ENCODE measurements around the gene C16orf87. TPM values are rescaled to one million over a fixed set of nuclear protein-coding genes. Genes with fewer than 3 reads are reported as not detected.
A peak's percentile ranks its signal among the peaks of the same experiment; 100 is the strongest.

The C16orf87 gene
- total RNA-seq, 1 donor from 2014 or later: 17.7 TPM

DNA sequence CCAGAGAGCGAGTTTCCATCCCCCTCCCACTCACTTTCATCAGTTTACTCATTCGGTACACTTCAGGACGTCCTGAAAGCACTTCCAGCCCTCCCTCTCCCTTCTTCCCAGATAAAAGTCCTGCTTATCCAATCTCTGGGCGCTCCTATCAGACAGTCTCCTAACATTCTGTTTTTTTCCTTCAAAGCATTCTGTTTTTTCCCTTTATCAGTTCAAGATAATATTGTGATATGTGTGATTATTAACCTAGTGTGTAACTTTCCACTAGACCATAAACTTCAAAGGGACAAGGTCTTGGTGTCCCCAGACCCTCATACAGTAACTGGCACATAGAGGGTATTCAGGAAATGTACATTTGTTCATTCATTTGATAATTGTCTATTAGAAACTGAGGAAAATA, 24.4 kb upstream of the C16orf87 start:
- Mint-ChIP-seq H3K36me3 (ENCODE audit: low read depth) (no peaks in the 10 kb centered on the region), H3K9me3 (ENCODE audit: low read depth) (no peaks in the 10 kb centered on the region), H3K4me3 (ENCODE audit: unreplicated experiment) (no peak overlapping the region), H3K27ac (ENCODE audit: unreplicated experiment) (no peak overlapping the region), H3K27me3 (ENCODE audit: low read depth) (no peaks in the 10 kb centered on the region), H3K4me1 (ENCODE audit: low read depth) (peaks cover 7% of the 10 kb centered on the region)
- DNase-seq (ENCODE audit: low spot score): no peak
- no peak for TF ChIP-seq CTCF (IDR thresholded peaks at IDR 0.05)

DNA sequence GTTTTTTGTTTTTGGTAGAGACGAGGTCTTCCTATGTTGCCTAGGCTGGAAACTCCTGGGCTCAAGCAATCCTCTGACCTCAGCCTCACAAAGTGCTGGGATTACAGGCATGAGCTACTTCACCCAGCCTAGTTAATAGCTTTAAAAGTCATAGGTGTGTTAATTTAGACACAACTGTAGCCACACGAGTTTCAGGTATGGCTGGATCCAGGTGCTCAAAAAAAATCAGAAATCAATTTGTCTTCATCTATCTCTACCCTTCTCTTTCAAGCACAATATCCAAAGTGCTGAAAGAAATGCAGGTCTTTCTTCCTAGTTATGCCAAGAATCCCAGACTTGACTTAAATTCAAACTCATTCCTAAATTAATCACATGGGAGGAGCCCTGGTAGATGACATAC, 23.9 kb upstream of the C16orf87 start:
- no peaks in the 10 kb centered on the region for H3K9me3 Mint-ChIP-seq (ENCODE audit: low read depth)
- H3K36me3 Mint-ChIP-seq (ENCODE audit: low read depth): no peaks in the 10 kb centered on the region
- H3K4me3 Mint-ChIP-seq (ENCODE audit: unreplicated experiment): no peak overlapping the region
- DNase-seq (ENCODE audit: low spot score): no peak
- H3K27me3 Mint-ChIP-seq (ENCODE audit: low read depth): no peaks in the 10 kb centered on the region
- peaks cover 1% of the 10 kb centered on the region for H3K4me1 Mint-ChIP-seq (ENCODE audit: low read depth)
- no peak overlapping the region for H3K27ac Mint-ChIP-seq (ENCODE audit: unreplicated experiment)
- TF ChIP-seq CTCF (IDR thresholded peaks at IDR 0.05): no peak

DNA sequence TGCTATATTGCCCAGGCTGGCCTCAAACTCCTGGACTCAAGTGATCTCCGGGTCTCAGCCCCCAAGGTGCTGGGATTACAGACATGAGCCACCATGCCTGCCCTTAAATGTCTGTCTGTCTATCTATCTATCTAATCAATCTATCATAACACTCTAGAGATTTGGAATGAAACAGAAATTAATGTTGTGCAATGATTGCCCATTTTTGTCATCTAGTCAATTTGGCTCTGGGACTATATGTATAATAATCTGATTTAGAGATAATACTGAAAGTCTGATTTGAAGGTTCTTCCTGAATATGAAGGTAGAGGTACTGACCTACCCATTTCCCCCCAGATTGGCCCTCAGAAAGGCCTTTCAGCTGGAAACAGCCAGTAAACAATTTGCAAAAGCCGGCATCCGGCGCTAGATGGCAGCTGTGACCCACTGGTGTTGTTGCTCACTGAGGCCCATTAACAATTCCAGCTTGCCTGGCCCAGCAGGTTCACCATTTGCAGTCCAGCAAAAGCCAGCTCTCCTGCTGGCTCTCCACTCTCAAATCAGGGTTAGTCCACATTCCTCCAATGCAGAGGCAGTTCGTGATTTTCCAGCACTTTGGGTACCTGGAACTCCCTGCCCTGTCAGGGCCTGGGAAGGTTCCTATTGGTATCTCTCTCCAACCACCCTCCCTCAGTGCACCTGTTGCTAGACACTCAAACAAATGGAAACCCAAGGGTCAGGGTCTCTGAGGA, 22.9 kb upstream of the C16orf87 start:
- Mint-ChIP-seq H3K4me1 (ENCODE audit: low read depth) (no peaks in the 10 kb centered on the region), H3K4me3 (ENCODE audit: unreplicated experiment) (no peak overlapping the region), H3K9me3 (ENCODE audit: low read depth) (no peaks in the 10 kb centered on the region), H3K27me3 (ENCODE audit: low read depth) (no peaks in the 10 kb centered on the region), H3K36me3 (ENCODE audit: low read depth) (no peaks in the 10 kb centered on the region), H3K27ac (ENCODE audit: unreplicated experiment) (no peak overlapping the region)
- peak; percentile 94 for TF ChIP-seq CTCF (IDR thresholded peaks at IDR 0.05)
- DNase-seq (ENCODE audit: low spot score): no peak

- Mint-ChIP-seq H3K4me1 (ENCODE audit: low read depth) (no peaks in the 10 kb centered on the region), H3K4me3 (ENCODE audit: unreplicated experiment) (no peak overlapping the region), H3K27ac (ENCODE audit: unreplicated experiment) (no peak overlapping the region), H3K9me3 (ENCODE audit: low read depth) (no peaks in the 10 kb centered on the region), H3K36me3 (ENCODE audit: low read depth) (no peaks in the 10 kb centered on the region), H3K27me3 (ENCODE audit: low read depth) (no peaks in the 10 kb centered on the region)
- TF ChIP-seq CTCF (IDR thresholded peaks at IDR 0.05): no peak
- DNase-seq (ENCODE audit: low spot score): no peak
Measured at GRCh38 chr16:46852130-46852529, 21.1 kb upstream of the C16orf87 start.

- Mint-ChIP-seq H3K27ac (ENCODE audit: unreplicated experiment) (no peak overlapping the region), H3K27me3 (ENCODE audit: low read depth) (no peaks in the 10 kb centered on the region), H3K9me3 (ENCODE audit: low read depth) (no peaks in the 10 kb centered on the region), H3K4me1 (ENCODE audit: low read depth) (no peaks in the 10 kb centered on the region), H3K36me3 (ENCODE audit: low read depth) (no peaks in the 10 kb centered on the region), H3K4me3 (ENCODE audit: unreplicated experiment) (no peak overlapping the region)
- DNase-seq (ENCODE audit: low spot score): no peak
- TF ChIP-seq CTCF (IDR thresholded peaks at IDR 0.05): no peak
Measured at GRCh38 chr16:46850619-46851555, 19.9 kb upstream of the C16orf87 start.
